COLO668 (cell line): Measurements from ENCODE around the gene CTNNA1.

Source experiments
- DNase-seq: peaks from one replicate; lab custom pipeline; 2025; ENCODE audit not compliant: unreplicated experiment; lab: John Stamatoyannopoulos, UW

The CTNNA1 gene

GRCh38 chr5:138962614-138963370, 209.6 kb downstream of the CTNNA1 start:
- no peak for DNase-seq

- DNase-seq = no peak
Measured at GRCh38 chr5:138963763-138964371, 210.6 kb downstream of the CTNNA1 start.

GRCh38 chr5:138964647-138965201, 211.5 kb downstream of the CTNNA1 start:
- DNase-seq = no peak

- no peak for DNase-seq
Measured at GRCh38 chr5:138965626-138966025, 212.4 kb downstream of the CTNNA1 start.

- DNase-seq = no peak
Measured at GRCh38 chr5:138966236-138966985, 213.2 kb downstream of the CTNNA1 start.

- DNase-seq = no peak
Measured at GRCh38 chr5:138967791-138968448, 214.7 kb downstream of the CTNNA1 start.

- no peak for DNase-seq
Measured at GRCh38 chr5:138968601-138969000, 215.4 kb downstream of the CTNNA1 start.

- no peak for DNase-seq
Measured at GRCh38 chr5:138969323-138970002, 216.2 kb downstream of the CTNNA1 start.

GRCh38 chr5:138972230-138972629, 219.0 kb downstream of the CTNNA1 start:
- DNase-seq = no peak

- DNase-seq = no peak
Measured at GRCh38 chr5:138972836-138973235, 219.6 kb downstream of the CTNNA1 start.

GRCh38 chr5:138974227-138975063, 221.2 kb downstream of the CTNNA1 start:
- no peak for DNase-seq

- no peak for DNase-seq
Measured at GRCh38 chr5:138975098-138975847, 222.0 kb downstream of the CTNNA1 start.

- DNase-seq = no peak
Measured at GRCh38 chr5:138978080-138978479, 224.9 kb downstream of the CTNNA1 start.

GRCh38 chr5:138978581-138978980, 225.4 kb downstream of the CTNNA1 start:
- DNase-seq = no peak

GRCh38 chr5:138979684-138980280, 226.6 kb downstream of the CTNNA1 start:
- DNase-seq = no peak

GRCh38 chr5:138980441-138980840, 227.2 kb downstream of the CTNNA1 start:
- no peak for DNase-seq

GRCh38 chr5:138981131-138981530, 227.9 kb downstream of the CTNNA1 start:
- no peak for DNase-seq

GRCh38 chr5:138981586-138981985, 228.4 kb downstream of the CTNNA1 start:
- DNase-seq = no peak

- DNase-seq = no peak
Measured at GRCh38 chr5:138983984-138984383, 230.8 kb downstream of the CTNNA1 start.
